OCI-LY3 (cell line): ENCODE results near the gene LRRC4C.

Experiments
- H2AFZ ChIP-seq: fragments of 200-600, 300-600 bp; shearing (Covaris generic); 2 replicates; pipeline ENCODE4 v1.6.0; 2014; ENCODE audit warnings: antibody characterized with exemption, low read depth, low read length
- H3K27ac ChIP-seq: fragments of 200-600, 300-600 bp; sonication (generic); 2 replicates; pipeline ENCODE4 v1.5.1; 2014; ENCODE audit warnings: mild to moderate bottlenecking, low read length, moderate library complexity, mixed read lengths
- H3K27me3 ChIP-seq: fragments of 200-600, 300-600 bp; sonication (generic); 2 replicates; pipeline ENCODE4 v1.6.1; 2014; ENCODE audit warnings: low read depth, low read length, mixed read lengths
- H3K36me3 ChIP-seq: fragments of 200-600, 300-600 bp; sonication (generic); replicated peaks from 2 replicates; pipeline ENCODE3; 2014; ENCODE audit warnings: low read depth, low read length, mixed read lengths
- H3K4me1 ChIP-seq: fragments of 300-600, 200-600 bp; sonication (generic); 2 replicates; pipeline ENCODE4 v1.6.1; 2014; ENCODE audit warnings: low read length, mixed read lengths
- H3K4me2 ChIP-seq: fragments of 200-600, 300-600 bp; sonication (generic); 2 replicates; pipeline ENCODE4 v1.6.1; 2014; ENCODE audit warnings: low read length, mixed read lengths
- H3K4me3 ChIP-seq: fragments of 300-600, 200-600 bp; sonication (generic); 2 replicates; pipeline ENCODE4 v1.5.1; 2014; ENCODE audit warnings: antibody characterized with exemption, mild to moderate bottlenecking, low read length, moderate library complexity
- H3K79me2 ChIP-seq: fragments of 300-600, 200-600 bp; shearing (Covaris generic); 2 replicates; pipeline ENCODE4 v1.6.1; 2014; ENCODE audit warnings: mild to moderate bottlenecking, low read length, mixed read lengths
- H3K9ac ChIP-seq: fragments of 300-600, 200-600 bp; shearing (Covaris generic); 2 replicates; pipeline ENCODE4 v1.6.0; 2014; ENCODE audit warnings: mild to moderate bottlenecking, low read length, moderate library complexity
- H3K9me3 ChIP-seq: fragments of 200-600, 300-600 bp; shearing (Covaris generic); 2 replicates; pipeline ENCODE4 v1.6.1; 2014; ENCODE audit warnings: low read length, mixed read lengths; ENCODE audit not compliant: insufficient read depth
- H4K20me1 ChIP-seq: fragments of 200-600, 300-600 bp; sonication (generic); 2 replicates; pipeline ENCODE4 v1.6.1; 2016; ENCODE audit warnings: low read length, mixed read lengths; ENCODE audit not compliant: insufficient read depth
- EZH2phosphoT487 ChIP-seq: fragments of 200-600 bp; shearing (Covaris generic); IDR thresholded peaks from 2 replicates; pipeline ENCODE4 v1.6.1; 2018; ENCODE audit warnings: antibody characterized with exemption, mixed run types, low read depth
- TF ChIP-seq, protein P1 (sequence below): fragments of 200-600, 300-600 bp; sonication (generic); IDR thresholded peaks from 2 replicates; pipeline ENCODE4 v1.5.1; 2014; ENCODE audit warnings: antibody characterized with exemption, low read length, low read depth

Gene LRRC4C

DNA sequence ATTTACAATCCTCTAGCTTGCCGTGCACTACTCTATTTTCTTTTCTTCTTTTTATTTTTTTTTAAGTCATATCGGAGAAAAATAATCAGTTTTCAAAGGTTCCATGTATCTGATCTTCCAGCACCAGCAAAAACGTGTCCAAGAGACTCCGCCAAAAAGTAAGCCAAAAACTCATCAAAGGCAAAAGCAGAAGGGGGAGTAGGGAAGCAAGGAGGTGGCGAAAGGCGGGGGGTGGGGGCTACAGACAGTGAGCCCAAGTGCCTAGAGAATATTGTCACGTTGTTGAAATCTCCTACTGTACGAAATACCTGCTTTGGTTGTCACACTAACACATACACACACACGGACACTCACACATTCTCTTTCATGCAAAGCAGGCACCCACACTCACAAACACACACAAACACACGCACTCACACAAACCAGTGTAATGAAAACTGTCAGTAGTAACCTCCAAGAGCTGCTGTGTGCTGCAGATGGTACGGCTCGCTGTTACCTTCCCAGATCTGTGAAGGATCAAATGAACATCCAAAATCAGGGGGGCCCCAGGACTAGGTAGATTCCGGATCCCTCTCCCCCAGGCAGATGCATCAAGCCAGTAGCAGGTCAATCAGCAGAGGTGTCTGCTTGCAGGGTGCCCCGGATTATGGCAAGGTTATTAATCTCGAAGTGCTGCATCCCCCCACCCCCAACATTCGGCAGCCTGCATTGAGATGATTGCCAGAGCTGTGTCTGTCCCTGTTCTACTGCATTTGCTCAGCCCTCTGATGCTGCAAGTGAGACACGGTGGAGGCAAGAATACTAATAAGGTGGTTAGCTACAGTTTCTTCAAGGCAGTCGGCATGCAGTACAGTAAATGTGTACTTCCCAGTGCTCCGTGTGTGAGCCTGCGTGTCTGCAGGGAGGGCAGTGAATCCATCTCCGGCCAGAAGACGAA, at the start of gene LRRC4C:
Gene LRRC4C (minus strand): TSS at position 188 of the 937 bp plus-strand sequence.
- no peak within 1 kb of the TSS for H3K27ac ChIP-seq

GRCh38 chr11:41508121-41508520, 48.7 kb upstream of the LRRC4C start:
- H3K4me3 ChIP-seq = no peak overlapping the region
- H2AFZ ChIP-seq = no peak overlapping the region
- no peaks in the 10 kb centered on the region for H3K9me3 ChIP-seq
- no peak overlapping the region for H3K27ac ChIP-seq
- H3K4me1 ChIP-seq = no peaks in the 10 kb centered on the region
- no peaks in the 10 kb centered on the region for H4K20me1 ChIP-seq
- H3K4me2 ChIP-seq = no peak overlapping the region
- no peak for TF ChIP-seq EZH2phosphoT487
- TF ChIP-seq, protein P1, sequence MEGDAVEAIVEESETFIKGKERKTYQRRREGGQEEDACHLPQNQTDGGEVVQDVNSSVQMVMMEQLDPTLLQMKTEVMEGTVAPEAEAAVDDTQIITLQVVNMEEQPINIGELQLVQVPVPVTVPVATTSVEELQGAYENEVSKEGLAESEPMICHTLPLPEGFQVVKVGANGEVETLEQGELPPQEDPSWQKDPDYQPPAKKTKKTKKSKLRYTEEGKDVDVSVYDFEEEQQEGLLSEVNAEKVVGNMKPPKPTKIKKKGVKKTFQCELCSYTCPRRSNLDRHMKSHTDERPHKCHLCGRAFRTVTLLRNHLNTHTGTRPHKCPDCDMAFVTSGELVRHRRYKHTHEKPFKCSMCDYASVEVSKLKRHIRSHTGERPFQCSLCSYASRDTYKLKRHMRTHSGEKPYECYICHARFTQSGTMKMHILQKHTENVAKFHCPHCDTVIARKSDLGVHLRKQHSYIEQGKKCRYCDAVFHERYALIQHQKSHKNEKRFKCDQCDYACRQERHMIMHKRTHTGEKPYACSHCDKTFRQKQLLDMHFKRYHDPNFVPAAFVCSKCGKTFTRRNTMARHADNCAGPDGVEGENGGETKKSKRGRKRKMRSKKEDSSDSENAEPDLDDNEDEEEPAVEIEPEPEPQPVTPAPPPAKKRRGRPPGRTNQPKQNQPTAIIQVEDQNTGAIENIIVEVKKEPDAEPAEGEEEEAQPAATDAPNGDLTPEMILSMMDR = no peak
- H3K9ac ChIP-seq = no peak overlapping the region
- H3K27me3 ChIP-seq = no peaks in the 10 kb centered on the region
- H3K36me3 ChIP-seq = no peaks in the 10 kb centered on the region
- no peaks in the 10 kb centered on the region for H3K79me2 ChIP-seq

More for the DNA sequence above, at the start of gene LRRC4C:
- H3K4me1 ChIP-seq = no peaks in the 10 kb centered on the region
- no peak within 1 kb of the TSS; the same call in 1 of the 2 replicates for H3K4me2 ChIP-seq
- TF ChIP-seq, protein P1 = no peak
- no peak for TF ChIP-seq EZH2phosphoT487
- H3K27me3 ChIP-seq = peaks cover 14% of the 10 kb centered on the region; the same call in 1 of the 2 replicates
- no peaks in the 10 kb centered on the region for H3K36me3 ChIP-seq
- H3K4me3 ChIP-seq = no peak within 1 kb of the TSS
- no peak within 1 kb of the TSS for H3K9ac ChIP-seq
- H3K79me2 ChIP-seq = no peaks in the 10 kb centered on the region
- H4K20me1 ChIP-seq = no peaks in the 10 kb centered on the region
- 0 out of 2 replicates have a peak, but pooled peaks cover 5% of the 10 kb centered on the region for H3K9me3 ChIP-seq
- no peak within 1 kb of the TSS for H2AFZ ChIP-seq

DNA sequence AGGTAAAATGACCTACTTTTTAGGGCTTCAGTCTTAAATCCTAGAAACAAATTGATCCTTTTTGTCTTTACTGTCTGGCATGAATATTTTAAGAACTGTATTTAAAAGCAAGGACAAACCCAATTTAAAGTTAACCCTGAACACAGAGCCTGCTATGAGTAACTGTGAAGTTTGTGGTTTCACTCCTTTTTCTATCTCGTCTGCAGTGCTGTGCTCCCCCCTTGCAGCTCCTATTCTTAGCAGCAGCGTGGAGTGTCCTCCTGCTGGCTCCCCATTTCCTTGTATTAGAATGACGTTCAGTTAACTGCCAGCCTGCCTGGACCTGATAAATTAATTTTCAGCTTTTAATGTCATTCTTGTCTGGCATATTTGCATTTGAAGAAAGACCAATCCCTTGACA, 40.0 kb upstream of the LRRC4C start:
- Histone ChIP-seq H3K9ac (no peak overlapping the region), H4K20me1 (no peaks in the 10 kb centered on the region), H3K27me3 (no peaks in the 10 kb centered on the region), H3K27ac (no peak overlapping the region), H3K4me3 (0 out of 2 replicates have a peak overlapping the region, but pooled peaks have one; percentile 4), H3K9me3 (no peaks in the 10 kb centered on the region), H3K79me2 (no peaks in the 10 kb centered on the region), H3K4me1 (peaks cover 12% of the 10 kb centered on the region), H3K4me2 (peak overlapping the region; percentile 11; the same call in 1 of the 2 replicates), H3K36me3 (no peaks in the 10 kb centered on the region), H2AFZ (no peak overlapping the region)
- no peak for TF ChIP-seq EZH2phosphoT487
- TF ChIP-seq, protein P1 = no peak

DNA sequence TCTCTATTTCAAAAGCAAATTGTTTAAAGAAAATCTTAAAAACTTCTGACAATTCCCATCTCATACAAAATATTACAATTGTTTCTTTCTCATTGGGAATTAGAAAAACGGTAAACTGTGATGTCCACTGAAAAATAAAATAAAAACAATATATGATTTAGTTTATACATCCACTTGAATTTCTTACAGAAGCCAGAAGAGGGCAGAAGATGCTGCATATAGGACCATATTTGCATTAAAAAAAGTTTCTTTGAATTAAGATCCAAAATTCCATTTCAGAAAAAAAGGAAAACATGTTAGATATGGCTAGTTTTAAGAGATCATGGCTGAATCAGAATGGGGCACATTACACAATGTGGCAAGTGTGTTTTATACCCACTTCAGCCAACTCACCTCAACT, 39.3 kb upstream of the LRRC4C start:
- Histone ChIP-seq H3K27ac (no peak overlapping the region), H3K36me3 (no peaks in the 10 kb centered on the region), H3K9me3 (no peaks in the 10 kb centered on the region), H3K4me2 (peak overlapping the region; percentile 11; the same call in 1 of the 2 replicates), H3K79me2 (no peaks in the 10 kb centered on the region), H3K9ac (no peak overlapping the region), H3K27me3 (no peaks in the 10 kb centered on the region), H2AFZ (no peak overlapping the region), H3K4me3 (no peak overlapping the region), H4K20me1 (no peaks in the 10 kb centered on the region), H3K4me1 (peaks cover 12% of the 10 kb centered on the region)
- no peak for TF ChIP-seq EZH2phosphoT487
- TF ChIP-seq, protein P1 = peak; percentile 70
